ENCODE data around the gene NOB1. TPM values are rescaled to one million over a fixed set of nuclear protein-coding genes. Genes with fewer than 3 reads are reported as not detected.

Gene NOB1
- total RNA-seq, 1 donor from 2014 or later = 15.6 TPM

DNA sequence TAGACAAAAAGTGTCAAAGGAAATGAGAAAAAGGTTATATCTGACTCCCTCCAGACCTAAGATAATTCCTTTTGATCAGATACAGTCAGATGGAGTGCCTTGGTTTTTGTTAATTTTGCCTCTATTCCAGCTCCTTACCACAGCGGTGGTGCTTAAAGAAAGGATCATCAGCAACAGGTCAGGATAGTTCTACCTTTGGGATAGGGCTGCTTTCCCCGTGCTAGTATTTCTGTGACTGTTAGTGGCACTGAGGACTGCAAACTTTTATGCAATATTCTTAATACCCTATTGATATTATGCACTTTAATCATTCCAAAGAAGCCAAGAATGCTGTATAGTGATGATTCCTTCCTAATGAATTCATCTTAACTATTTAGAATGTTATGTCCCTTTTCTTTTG lies 52.9 kb downstream of the NOB1 start:
- no peak for ATAC-seq (ENCODE audit: poor library complexity)
- DNase-seq = no peak
- intact Hi-C loops (cut with DNase I) = no loop called here

DNA sequence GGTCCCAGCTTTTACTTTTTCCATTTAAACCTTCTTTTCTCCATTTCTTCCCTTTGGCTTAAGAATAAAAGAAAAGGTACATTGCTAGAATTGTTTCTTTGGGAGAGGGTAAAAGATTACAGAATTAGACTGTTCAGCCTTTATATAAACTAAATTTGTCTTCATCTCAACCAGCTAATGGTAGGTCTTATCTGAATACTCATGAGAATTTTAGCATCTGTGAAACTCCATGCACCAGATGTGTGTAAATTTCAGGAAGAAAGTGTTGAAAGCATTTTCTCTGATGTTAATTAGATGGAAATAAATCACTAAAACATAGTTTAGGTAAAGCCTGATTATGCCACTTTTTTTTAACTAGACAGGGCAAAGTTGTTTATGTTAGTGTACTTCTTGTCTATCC lies 53.3 kb downstream of the NOB1 start:
- ATAC-seq (ENCODE audit: poor library complexity) (no peak), DNase-seq (no peak)
- intact Hi-C loops (cut with DNase I) = no loop called here

DNA sequence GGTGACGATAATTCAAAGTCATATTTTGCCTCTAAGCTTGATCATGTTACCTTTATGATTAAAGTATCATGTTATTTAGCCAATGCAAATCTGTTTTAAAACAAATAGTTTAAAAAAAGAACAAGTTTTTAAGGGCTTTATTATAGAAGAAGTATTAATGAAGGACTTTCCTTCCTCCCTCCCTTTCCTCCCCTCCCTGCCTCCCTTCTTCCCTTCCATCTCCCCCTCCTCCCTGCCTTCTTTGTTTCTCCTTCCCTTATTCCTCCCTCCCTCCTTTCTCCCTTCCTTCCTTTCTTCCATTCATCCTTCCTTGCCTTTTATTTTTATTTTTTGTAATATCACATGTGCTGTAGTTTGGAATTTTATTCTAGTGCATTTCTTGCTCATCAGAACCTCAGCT lies 54.8 kb downstream of the NOB1 start:
- intact Hi-C loops (cut with DNase I) = no loop called here
- ATAC-seq (ENCODE audit: poor library complexity) (no peak), DNase-seq (no peak)

DNA sequence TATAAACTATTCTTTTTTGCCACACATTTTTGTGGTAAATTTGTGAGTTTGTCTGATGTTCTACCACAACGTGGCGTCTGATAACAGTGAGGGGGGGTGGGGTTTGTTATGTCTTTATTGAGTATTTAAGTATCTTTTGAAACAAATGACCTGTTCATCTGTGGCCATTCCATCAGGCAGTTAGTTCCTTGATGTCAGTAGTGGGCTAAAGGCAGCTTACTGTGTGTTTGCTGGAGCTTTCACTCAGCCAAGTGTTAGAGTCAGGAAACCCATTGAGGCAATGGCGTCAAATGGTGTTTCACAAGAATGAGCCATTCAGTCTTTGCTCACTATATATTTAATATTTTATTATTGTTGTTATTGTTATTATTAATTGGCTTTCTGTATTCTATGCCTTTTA lies 56.3 kb downstream of the NOB1 start:
- no peak for DNase-seq
- intact Hi-C loops (cut with DNase I) = no loop called here
- ATAC-seq (ENCODE audit: poor library complexity) = no peak

DNA sequence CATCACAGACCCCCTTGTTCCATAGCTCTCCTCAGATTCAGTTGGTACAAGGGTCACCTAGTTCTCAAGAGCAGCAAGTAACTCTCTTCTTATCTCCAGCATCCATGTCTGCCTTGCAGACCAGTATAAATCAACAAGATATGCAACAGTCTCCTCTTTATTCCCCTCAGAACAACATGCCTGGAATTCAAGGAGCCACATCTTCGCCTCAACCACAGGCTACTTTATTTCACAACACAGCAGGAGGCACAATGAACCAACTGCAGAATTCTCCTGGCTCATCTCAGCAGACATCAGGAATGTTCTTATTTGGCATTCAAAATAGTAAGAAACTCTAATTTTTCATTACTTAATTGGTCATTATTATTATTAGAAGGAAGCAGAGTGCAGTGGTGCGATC lies 60.8 kb downstream of the NOB1 start:
- DNase-seq (no peak), ATAC-seq (ENCODE audit: poor library complexity) (no peak)
- intact Hi-C loops (cut with DNase I) = no loop called here

DNA sequence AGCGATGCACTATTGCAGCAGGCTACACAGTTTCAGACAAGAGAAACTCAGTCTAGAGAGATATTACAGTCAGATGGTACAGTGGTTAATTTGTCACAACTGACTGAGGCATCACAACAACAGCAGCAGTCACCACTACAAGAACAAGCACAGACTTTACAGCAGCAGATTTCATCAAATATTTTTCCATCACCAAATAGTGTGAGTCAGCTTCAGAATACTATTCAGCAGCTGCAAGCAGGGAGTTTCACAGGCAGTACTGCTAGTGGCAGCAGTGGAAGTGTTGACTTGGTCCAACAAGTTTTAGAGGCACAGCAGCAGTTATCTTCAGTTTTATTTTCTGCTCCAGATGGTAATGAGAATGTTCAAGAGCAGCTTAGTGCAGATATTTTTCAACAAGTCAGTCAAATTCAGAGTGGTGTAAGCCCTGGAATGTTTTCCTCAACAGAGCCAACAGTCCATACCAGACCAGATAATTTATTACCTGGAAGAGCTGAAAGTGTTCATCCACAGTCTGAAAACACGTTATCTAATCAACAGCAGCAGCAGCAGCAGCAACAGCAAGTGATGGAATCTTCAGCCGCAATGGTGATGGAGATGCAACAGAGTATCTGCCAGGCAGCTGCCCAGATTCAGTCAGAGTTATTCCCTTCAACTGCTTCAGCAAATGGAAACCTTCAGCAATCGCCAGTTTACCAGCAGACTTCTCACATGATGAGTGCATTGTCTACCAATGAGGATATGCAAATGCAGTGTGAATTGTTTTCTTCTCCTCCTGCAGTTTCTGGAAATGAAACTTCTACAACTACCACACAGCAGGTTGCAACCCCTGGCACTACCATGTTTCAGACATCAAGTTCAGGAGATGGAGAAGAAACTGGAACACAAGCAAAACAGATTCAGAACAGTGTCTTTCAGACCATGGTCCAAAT lies 62.5 kb downstream of the NOB1 start:
- intact Hi-C loops (cut with DNase I) = no loop called here
- no peak for ATAC-seq (ENCODE audit: poor library complexity)
- no peak for DNase-seq

Other genes with a start within 250 kb of the NOB1 start
- gene NFAT5, start 189.0 kb downstream of the NOB1 start, total RNA-seq = 13.9 TPM
- 45.8 TPM for gene NQO1, start 28.4 kb downstream of the NOB1 start, total RNA-seq
- 21.7 TPM for gene WWP2, start 7.4 kb upstream of the NOB1 start, total RNA-seq
- 0.24 TPM for gene CLEC18A, start 196.4 kb upstream of the NOB1 start, total RNA-seq

Data from Right ventricle myocardium superior (tissue), 1 donor.